SK-N-SH (cell line): ENCODE results near the gene PDE2A. TPM values are rescaled to one million over a fixed set of nuclear protein-coding genes. Genes with fewer than 3 reads are reported as not detected.

ENCODE experiments used
- CTCF ChIA-PET: fragments of 300-600, 350-600 bp; formaldehyde crosslinking; extraction: SDS; loops from one replicate; lab custom pipeline; 2021; lab: Yijun Ruan, JAX
- POLR2A ChIA-PET: fragments of 350-600 bp; sonication (Branson Sonifier 250); formaldehyde crosslinking; extraction: SDS; loops from one replicate; lab custom pipeline; 2020; ENCODE audit warnings: antibody characterized with exemption, inconsistent platforms; lab: Yijun Ruan, JAX
- DNase-seq: peaks from one replicate; pipeline ENCODE4 v3.0.0; 2012
- H2AFZ ChIP-seq: fragments of 200-600 bp; sonication (generic); 2 replicates; pipeline ENCODE4 v1.8.1; 2016; ENCODE audit warnings: antibody characterized with exemption, mild to moderate bottlenecking, low read depth
- H3F3A ChIP-seq: fragments of 200-600 bp; sonication (generic); replicated peaks from 2 replicates; pipeline ENCODE3; 2016; ENCODE audit warnings: antibody characterized with exemption, mild to moderate bottlenecking; ENCODE audit not compliant: insufficient read depth
- H3K27ac ChIP-seq, 2 experiments: fragments of 200-500 bp in 1 of 2; fragments of 200-600 bp in 1 of 2; sonication (Bioruptor generic) in 1 of 2; sonication (generic), shearing (Covaris generic) in 1 of 2; 2 replicates each; pipeline versions ENCODE4 v1.5.1 to v1.6.1; 2014 to 2016; ENCODE audit warnings: low read depth in 2 of 2, inconsistent platforms in 1 of 2, low read length in 1 of 2, mild to moderate bottlenecking in 1 of 2, mixed read lengths in 1 of 2
- H3K27me3 ChIP-seq: fragments of 200-600 bp; sonication (generic), shearing (Covaris generic); 2 replicates; pipeline ENCODE4 v1.6.1; 2016; ENCODE audit warnings: mixed run types; ENCODE audit not compliant: insufficient read depth
- H3K36me3 ChIP-seq, 2 experiments: fragments of 200-500 bp in 1 of 2; fragments of 200-600 bp in 1 of 2; sonication (Bioruptor generic) in 1 of 2; sonication (generic) in 1 of 2; replicated peaks in 1 of 2; 2 replicates each; pipeline versions ENCODE3 to v1.5.1; 2014 to 2016; ENCODE audit warnings: low read length in 1 of 2, mild to moderate bottlenecking in 1 of 2; ENCODE audit not compliant: insufficient read depth in 2 of 2, control insufficient read depth in 1 of 2
- H3K4me1 ChIP-seq, 2 experiments: fragments of 200-500 bp in 1 of 2; fragments of 200-600 bp in 1 of 2; sonication (Bioruptor generic) in 1 of 2; sonication (generic), shearing (Covaris generic) in 1 of 2; 2 replicates each; pipeline versions ENCODE4 v1.5.1 to v1.6.1; 2014 to 2016; ENCODE audit warnings: low read depth in 1 of 2, low read length in 1 of 2, mixed run types in 1 of 2; ENCODE audit not compliant: insufficient read depth in 2 of 2, control insufficient read depth in 1 of 2
- H3K4me2 ChIP-seq: fragments of 200-600 bp; sonication (generic), shearing (Covaris generic); 2 replicates; pipeline ENCODE4 v1.6.1; 2017; ENCODE audit warnings: mixed run types
- H3K4me3 ChIP-seq, 2 experiments: fragments of 200-500 bp in 1 of 2; fragments of 200-600 bp in 1 of 2; sonication (Bioruptor generic) in 1 of 2; sonication (generic), shearing (Covaris generic) in 1 of 2; 2 replicates each; pipeline versions ENCODE4 v1.5.1 to v1.8.1; 2014 to 2016; ENCODE audit warnings: low read depth in 2 of 2, inconsistent platforms in 1 of 2, low read length in 1 of 2, mild to moderate bottlenecking in 1 of 2, mixed read lengths in 1 of 2, moderate library complexity in 1 of 2
- H3K79me2 ChIP-seq: fragments of 200-600 bp; sonication (generic); 2 replicates; pipeline ENCODE4 v1.8.1; 2017; ENCODE audit warnings: mild to moderate bottlenecking; ENCODE audit not compliant: insufficient read depth
- H3K9ac ChIP-seq: fragments of 200-600 bp; sonication (generic); 2 replicates; pipeline ENCODE4 v1.6.1; 2017; ENCODE audit warnings: mixed run types
- H3K9me2 ChIP-seq: fragments of 200-600 bp; sonication (generic); 2 replicates; pipeline ENCODE4 v1.6.1; 2017; ENCODE audit warnings: mixed run types
- H3K9me3 ChIP-seq: fragments of 200-600 bp; sonication (generic); 2 replicates; pipeline ENCODE4 v1.6.1; 2017; ENCODE audit warnings: mixed run types, mild to moderate bottlenecking, moderate library complexity
- H4K20me1 ChIP-seq: fragments of 200-600 bp; sonication (generic); 2 replicates; pipeline ENCODE4 v1.6.1; 2017; ENCODE audit warnings: mild to moderate bottlenecking, mixed run types; ENCODE audit not compliant: insufficient read depth
- EP300 ChIP-seq, 2 experiments: IDR thresholded peaks; 2 replicates each; pipeline versions ENCODE4 v1.4.0 to v1.6.1; 2012; ENCODE audit warnings: borderline replicate concordance in 1 of 2, low read depth in 1 of 2, low read length in 1 of 2
- EZH2phosphoT487 ChIP-seq: fragments of 200-600 bp; sonication (generic); IDR thresholded peaks from 2 replicates; pipeline ENCODE4 v1.6.1; 2017; ENCODE audit warnings: low read depth, mixed run types, mild to moderate bottlenecking, antibody characterized with exemption, moderate library complexity, borderline replicate concordance
- FOSL2 ChIP-seq: IDR thresholded peaks from 2 replicates; pipeline ENCODE4 v1.4.0; 2012; ENCODE audit warnings: low read depth, mild to moderate bottlenecking, moderate library complexity, borderline replicate concordance
- FOXJ3 ChIP-seq: sonication (generic); formaldehyde crosslinking; IDR thresholded peaks from 2 replicates; pipeline ENCODE4 v1.5.1; 2020; ENCODE audit warnings: mild to moderate bottlenecking, missing genetic modification reagents
- GATA2 ChIP-seq: sonication (generic); formaldehyde crosslinking; IDR thresholded peaks from 2 replicates; pipeline ENCODE4 v1.5.0; 2020; ENCODE audit warnings: mild to moderate bottlenecking, missing genetic modification reagents
- MXI1 ChIP-seq: IDR thresholded peaks from 2 replicates; pipeline ENCODE4 v1.6.1; 2012; ENCODE audit warnings: mild to moderate bottlenecking, low read depth, low read length, improper control_type of control experiment
- PBX3 ChIP-seq: IDR thresholded peaks from 2 replicates; pipeline ENCODE4; 2012
- POLR2AphosphoS5 ChIP-seq: IDR thresholded peaks from 2 replicates; pipeline ENCODE4 v1.6.1; 2012; ENCODE audit warnings: low read depth, low read length
- RAD21 ChIP-seq: IDR thresholded peaks from 2 replicates; pipeline ENCODE4 v1.6.1; 2012; ENCODE audit warnings: mild to moderate bottlenecking, low read length
- RCOR1 ChIP-seq: fragments of 150-350 bp; IDR thresholded peaks from 2 replicates; pipeline ENCODE4 v1.6.1; 2017; ENCODE audit warnings: antibody characterized with exemption, low read length
- REST ChIP-seq: IDR thresholded peaks from 2 replicates; pipeline ENCODE4 v1.6.1; 2012; ENCODE audit warnings: mild to moderate bottlenecking, low read depth, low read length, moderate library complexity
- SIN3A ChIP-seq: IDR thresholded peaks from 2 replicates; pipeline ENCODE4 v1.6.1; 2012; ENCODE audit warnings: low read depth, mild to moderate bottlenecking, low read length, moderate library complexity, borderline replicate concordance
- TCF12 ChIP-seq: IDR thresholded peaks from 2 replicates; pipeline ENCODE4 v1.4.0; 2012
- TEAD4 ChIP-seq: IDR thresholded peaks from 2 replicates; pipeline ENCODE4 v1.4.0; 2012; ENCODE audit warnings: mild to moderate bottlenecking, borderline replicate concordance; ENCODE audit not compliant: insufficient read depth
- USF2 ChIP-seq: fragments of 150-350 bp; IDR thresholded peaks from 2 replicates; pipeline ENCODE4 v1.6.1; 2017; ENCODE audit warnings: antibody characterized with exemption, low read length, low read depth, borderline replicate concordance
- YY1 ChIP-seq: IDR thresholded peaks from 2 replicates; pipeline ENCODE4 v1.4.0; 2012; ENCODE audit warnings: low read depth, mild to moderate bottlenecking
- ZBTB33 ChIP-seq: IDR thresholded peaks from 2 replicates; pipeline ENCODE4 v1.4.0; 2012; ENCODE audit warnings: low read depth, borderline replicate concordance
- WGBS: methylation state at CpG from one replicate; pipeline ENCODE4 v1.1.6; 2017; ENCODE audit warnings: low lambda C conversion rate; 5-methylcytosine and 5-hydroxymethylcytosine counted together
- polyA plus RNA-seq, 3 experiments: library from polyadenylated mRNA; depleted of rRNA; stranded (reverse); fragments of >200 nt; gene quantifications; 2 replicates each; pipeline ENCODE4 v1.2.3, GENCODE V29; 2012

Gene PDE2A
- polyA plus RNA-seq, 1 of the 3 experiments (the other 2 are of a cell fraction), result 0.43 TPM

- TF ChIP-seq FOXJ3 (no peak), EP300 (IDR thresholded peaks at IDR 0.05; ENCODE audit: borderline replicate concordance in 1 of 2, low read depth in 1 of 2, low read length in 1 of 2) (no peak), TCF12 (no peak), SIN3A (no peak), TEAD4 (no peak), FOSL2 (no peak), REST (no peak), USF2 (no peak), MXI1 (no peak)
- H3K4me1 ChIP-seq, result no peaks in the 10 kb centered on the region; a peak in 1 of 4 replicates
- H3F3A ChIP-seq, result no peaks in the 10 kb centered on the region
- no peak overlapping the region for H3K4me2 ChIP-seq
- ChIA-PET POLR2A (no interaction called here), CTCF (interaction anchor here (0.6 to 11.7 kb wide), 6 partner anchors 9 to 396 kb away, joined by 3 to 267 read pairs (median 4); no protein-coding TSS in a partner anchor)
- no peak overlapping the region for H3K4me3 ChIP-seq
- no peak overlapping the region for H3K9ac ChIP-seq
- no peaks in the 10 kb centered on the region; the same call in 1 of the 2 replicates for H3K27me3 ChIP-seq
- no peak for DNase-seq
- H3K9me3 ChIP-seq, result no peaks in the 10 kb centered on the region
- no peak overlapping the region for H3K27ac ChIP-seq
- H3K9me2 ChIP-seq, result no peaks in the 10 kb centered on the region
- no peaks in the 10 kb centered on the region for H3K36me3 ChIP-seq
- no peak overlapping the region for H2AFZ ChIP-seq
- H4K20me1 ChIP-seq, result no peaks in the 10 kb centered on the region
- H3K79me2 ChIP-seq, result no peaks in the 10 kb centered on the region
- WGBS, result 75% methylated on average over 5 of the region's 6 CpGs
Measured at GRCh38 chr11:72578051-72578450, 96.2 kb downstream of the PDE2A start.

GRCh38 chr11:72577271-72577721, 96.9 kb downstream of the PDE2A start:
- Histone ChIP-seq H3K4me3 (no peak overlapping the region), H3K79me2 (no peaks in the 10 kb centered on the region), H3K4me2 (no peak overlapping the region), H4K20me1 (no peaks in the 10 kb centered on the region), H3K4me1 (no peaks in the 10 kb centered on the region; a peak in 1 of 4 replicates), H3F3A (no peaks in the 10 kb centered on the region), H3K9me3 (no peaks in the 10 kb centered on the region), H3K27ac (no peak overlapping the region), H3K36me3 (no peaks in the 10 kb centered on the region), H3K9me2 (no peaks in the 10 kb centered on the region), H3K27me3 (no peaks in the 10 kb centered on the region; the same call in 1 of the 2 replicates), H2AFZ (no peak overlapping the region), H3K9ac (no peak overlapping the region)
- 80% methylated on average over 9 of the region's 14 CpGs for WGBS
- TF ChIP-seq GATA2 (CRISPR knock-in tag) (no peak), ZBTB33 (no peak), YY1 (no peak), POLR2AphosphoS5 (no peak), EP300 (IDR thresholded peaks at IDR 0.05; ENCODE audit: borderline replicate concordance in 1 of 2, low read depth in 1 of 2, low read length in 1 of 2) (no peak), PBX3 (no peak), RCOR1 (no peak), RAD21 (no peak), SIN3A (no peak), USF2 (no peak), EZH2phosphoT487 (no peak)
- ChIA-PET CTCF (interaction anchor here (0.7 to 11.7 kb wide), 5 partner anchors 8 to 395 kb away, joined by 3 to 267 read pairs (median 3); no protein-coding TSS in a partner anchor), POLR2A (no interaction called here)
- no peak for DNase-seq
